ENCODE data around the gene IDUA. TPM values are rescaled to one million over a fixed set of nuclear protein-coding genes. Genes with fewer than 3 reads are reported as not detected.
"Not testable (repeated sequence)": the region's sequence is repeated elsewhere in the genome, so short reads cannot be mapped to it uniquely, and the experiment has no call there.

IDUA gene
- total RNA-seq, 1 donor from 2014 or later, result 37.2 TPM

DNA sequence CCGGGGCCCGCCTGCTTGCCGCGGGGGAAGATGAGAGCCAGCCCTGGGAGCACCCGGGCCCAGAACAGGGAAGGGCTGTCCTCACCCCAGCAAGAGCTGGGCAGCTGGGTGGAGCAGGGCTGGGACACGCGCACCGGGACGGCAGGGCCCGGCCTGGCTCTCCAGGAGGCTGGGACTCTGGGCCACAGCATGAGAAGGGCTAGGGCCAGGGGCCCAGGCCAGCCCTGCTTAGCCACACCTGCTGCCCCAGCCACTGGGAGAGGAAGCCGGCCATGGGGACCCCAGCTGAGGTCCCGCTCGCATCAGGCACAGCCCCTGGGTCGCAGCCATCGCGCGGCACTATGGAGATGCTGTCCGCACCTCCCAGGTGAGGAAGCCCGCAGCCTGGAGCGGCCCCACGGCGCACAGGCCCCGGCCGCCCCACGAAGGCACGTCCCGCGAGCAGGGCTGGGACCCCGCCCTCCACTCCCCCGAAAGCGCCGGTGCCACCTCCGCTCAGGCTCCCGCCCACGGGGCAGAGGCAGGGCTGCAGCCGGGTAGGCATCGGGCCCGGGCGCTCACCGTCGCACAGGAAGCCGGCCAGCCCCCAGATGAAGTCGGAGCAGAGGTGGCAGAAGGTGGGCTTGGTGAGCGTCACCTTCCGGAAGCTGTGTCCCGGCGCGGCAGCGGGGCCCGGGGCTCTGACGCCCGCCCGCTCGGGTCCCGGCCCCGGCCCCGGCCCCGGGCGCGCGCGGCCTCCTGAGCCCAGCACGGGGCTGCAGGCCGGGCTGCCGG, 14.0 kb upstream of the IDUA start:
- no peaks in the 10 kb centered on the region for H3K36me3 Mint-ChIP-seq
- TF ChIP-seq, protein P1, sequence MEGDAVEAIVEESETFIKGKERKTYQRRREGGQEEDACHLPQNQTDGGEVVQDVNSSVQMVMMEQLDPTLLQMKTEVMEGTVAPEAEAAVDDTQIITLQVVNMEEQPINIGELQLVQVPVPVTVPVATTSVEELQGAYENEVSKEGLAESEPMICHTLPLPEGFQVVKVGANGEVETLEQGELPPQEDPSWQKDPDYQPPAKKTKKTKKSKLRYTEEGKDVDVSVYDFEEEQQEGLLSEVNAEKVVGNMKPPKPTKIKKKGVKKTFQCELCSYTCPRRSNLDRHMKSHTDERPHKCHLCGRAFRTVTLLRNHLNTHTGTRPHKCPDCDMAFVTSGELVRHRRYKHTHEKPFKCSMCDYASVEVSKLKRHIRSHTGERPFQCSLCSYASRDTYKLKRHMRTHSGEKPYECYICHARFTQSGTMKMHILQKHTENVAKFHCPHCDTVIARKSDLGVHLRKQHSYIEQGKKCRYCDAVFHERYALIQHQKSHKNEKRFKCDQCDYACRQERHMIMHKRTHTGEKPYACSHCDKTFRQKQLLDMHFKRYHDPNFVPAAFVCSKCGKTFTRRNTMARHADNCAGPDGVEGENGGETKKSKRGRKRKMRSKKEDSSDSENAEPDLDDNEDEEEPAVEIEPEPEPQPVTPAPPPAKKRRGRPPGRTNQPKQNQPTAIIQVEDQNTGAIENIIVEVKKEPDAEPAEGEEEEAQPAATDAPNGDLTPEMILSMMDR (conservative IDR thresholded peaks at IDR 0.05), result no peak
- H3K27me3 Mint-ChIP-seq, result no peaks in the 10 kb centered on the region
- no peak overlapping the region for H3K27ac Mint-ChIP-seq
- H3K4me1 Mint-ChIP-seq (ENCODE audit: unreplicated experiment), result no peaks in the 10 kb centered on the region
- no peak for DNase-seq (ENCODE audit: extremely low spot score, unreplicated experiment)
- peak overlapping the region; percentile 47 for H3K4me3 Mint-ChIP-seq
- H3K9me3 Mint-ChIP-seq, result no peaks in the 10 kb centered on the region

GRCh38 chr4:973431-974397, 13.1 kb upstream of the IDUA start, which contains the start of gene DGKQ:
Gene DGKQ, minus strand, starts transcription at chr4:973569. Its CDS starts 87 bp downstream, at chr4:973482.
- H3K4me3 Mint-ChIP-seq, result peak within 1 kb of the TSS; percentile 47
- H3K27me3 Mint-ChIP-seq, result no peaks in the 10 kb centered on the region
- TF ChIP-seq, protein P1 (conservative IDR thresholded peaks at IDR 0.05), result no peak
- no peak within 1 kb of the TSS for H3K27ac Mint-ChIP-seq
- no peaks in the 10 kb centered on the region for H3K36me3 Mint-ChIP-seq
- peak; percentile 89 for DNase-seq (ENCODE audit: extremely low spot score, unreplicated experiment)
- no peaks in the 10 kb centered on the region for H3K9me3 Mint-ChIP-seq
- H3K4me1 Mint-ChIP-seq (ENCODE audit: unreplicated experiment), result no peaks in the 10 kb centered on the region

DNA sequence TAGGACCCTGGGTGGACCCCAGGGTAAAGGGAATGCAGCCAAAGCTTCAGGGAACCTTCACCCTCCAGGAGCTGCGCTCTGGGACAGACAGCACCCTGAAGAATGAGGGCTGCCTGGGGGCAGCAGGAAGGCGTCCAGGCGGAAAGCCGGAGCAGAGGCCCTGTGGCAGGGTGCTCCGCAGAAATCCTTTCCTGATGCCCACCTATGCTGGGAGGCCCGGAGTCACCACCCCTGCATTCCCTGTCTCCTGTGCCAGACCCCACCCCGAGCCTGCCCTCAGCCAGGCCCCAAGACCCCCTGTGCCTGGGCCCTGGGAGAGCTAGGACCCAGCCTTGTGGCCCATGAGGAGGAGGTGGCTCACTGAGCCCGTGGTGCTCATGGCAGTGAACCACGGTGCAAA, 12.2 kb upstream of the IDUA start:
- no peaks in the 10 kb centered on the region for H3K27me3 Mint-ChIP-seq
- no peak for DNase-seq (ENCODE audit: extremely low spot score, unreplicated experiment)
- TF ChIP-seq, protein P1 (conservative IDR thresholded peaks at IDR 0.05), result no peak
- no peak overlapping the region for H3K27ac Mint-ChIP-seq
- no peaks in the 10 kb centered on the region for H3K4me1 Mint-ChIP-seq (ENCODE audit: unreplicated experiment)
- H3K4me3 Mint-ChIP-seq, result no peak overlapping the region
- no peaks in the 10 kb centered on the region for H3K36me3 Mint-ChIP-seq
- H3K9me3 Mint-ChIP-seq, result no peaks in the 10 kb centered on the region

DNA sequence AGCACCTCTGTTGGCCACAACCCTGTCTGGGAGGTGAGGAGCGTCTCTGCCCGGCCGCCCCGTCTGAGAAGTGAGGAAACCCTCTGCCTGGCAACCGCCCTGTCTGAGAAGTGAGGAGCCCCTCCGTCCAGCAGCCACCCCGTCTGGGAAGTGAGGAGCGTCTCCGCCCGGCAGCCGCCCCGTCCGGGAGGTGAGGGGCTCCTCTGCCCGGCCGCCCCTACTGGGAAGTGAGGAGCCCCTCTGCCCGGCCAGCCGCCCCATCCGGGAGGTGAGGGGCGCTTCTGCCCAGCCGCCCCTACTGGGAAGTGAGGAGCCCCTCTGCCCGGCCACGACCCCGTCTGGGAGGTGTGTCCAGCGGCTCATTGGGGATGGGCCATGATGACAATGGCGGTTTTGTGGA, 10.8 kb upstream of the IDUA start:
- H3K4me1 Mint-ChIP-seq (ENCODE audit: unreplicated experiment); H3K4me3 Mint-ChIP-seq; H3K27me3 Mint-ChIP-seq; DNase-seq (ENCODE audit: extremely low spot score, unreplicated experiment); H3K36me3 Mint-ChIP-seq; H3K9me3 Mint-ChIP-seq; H3K27ac Mint-ChIP-seq: not testable (repeated sequence)

GRCh38 chr4:978957-979701, 7.7 kb upstream of the IDUA start:
- Mint-ChIP-seq H3K9me3 (no peaks in the 10 kb centered on the region), H3K4me1 (ENCODE audit: unreplicated experiment) (peaks cover 8% of the 10 kb centered on the region), H3K27me3 (no peaks in the 10 kb centered on the region), H3K4me3 (no peak overlapping the region), H3K27ac (no peak overlapping the region), H3K36me3 (no peaks in the 10 kb centered on the region)
- TF ChIP-seq, protein P1 (conservative IDR thresholded peaks at IDR 0.05), result no peak
- no peak for DNase-seq (ENCODE audit: extremely low spot score, unreplicated experiment)
